IMR-90 (cell line): Measurements from ENCODE around the gene ETFRF1. TPM values are rescaled to one million over a fixed set of nuclear protein-coding genes. Genes with fewer than 3 reads are reported as not detected.
A peak's percentile ranks its signal among the peaks of the same experiment; 100 is the strongest.

ENCODE experiments used
- ATAC-seq: fragments of 200-7000 bp; cut with Tn5 transposase; 2 replicates; pipeline ENCODE4 v1.9.1; 2020; ENCODE audit warnings: low read depth, mild to moderate bottlenecking, moderate library complexity
- BruUV-seq: library from RNA; stranded (reverse); fragments of 400-500 nt; replicated peaks from 2 replicates; lab custom pipeline; 2021; lab: Mats Ljungman, UMichigan
- CTCF ChIA-PET: fragments of 300-600 bp; formaldehyde crosslinking; extraction: SDS; loops from one replicate; lab custom pipeline; 2021; ENCODE audit warnings: antibody characterized with exemption; lab: Yijun Ruan, JAX
- POLR2A ChIA-PET: fragments of 300-600 bp; sonication (Branson Sonifier 250); formaldehyde crosslinking; loops from one replicate; lab custom pipeline; 2022; ENCODE audit warnings: antibody characterized with exemption; ENCODE audit not compliant: unreplicated experiment; lab: Charles Lee
- DNase-seq: peaks from one replicate; pipeline ENCODE4 v3.0.0; 2013
- H2AFZ ChIP-seq: replicated peaks from 2 replicates; pipeline ENCODE3; 2013; ENCODE audit warnings: low read length, mild to moderate bottlenecking; ENCODE audit not compliant: poor library complexity
- H2AK5ac ChIP-seq: 2 replicates; pipeline ENCODE4 v1.6.1; 2013; ENCODE audit warnings: low read depth, low read length, inconsistent platforms
- H2AK9ac ChIP-seq: replicated peaks from 2 replicates; pipeline ENCODE3; 2013; ENCODE audit warnings: mild to moderate bottlenecking, low read depth, low read length, moderate library complexity; ENCODE audit not compliant: poor library complexity
- H2BK120ac ChIP-seq: 2 replicates; pipeline ENCODE4 v1.6.1; 2013; ENCODE audit warnings: low read depth, low read length, inconsistent platforms
- H2BK15ac ChIP-seq: 3 replicates; pipeline ENCODE4 v1.6.1; 2013; ENCODE audit warnings: low read depth, low read length, inconsistent platforms
- H2BK20ac ChIP-seq: 2 replicates; pipeline ENCODE4 v1.6.1; 2013; ENCODE audit warnings: low read depth, mild to moderate bottlenecking, inconsistent platforms, low read length, moderate library complexity
- H2BK5ac ChIP-seq: 2 replicates; pipeline ENCODE4 v1.6.1; 2013; ENCODE audit warnings: mild to moderate bottlenecking, low read depth, low read length, inconsistent platforms; ENCODE audit not compliant: poor library complexity, severe bottlenecking
- H3K14ac ChIP-seq: replicated peaks from 2 replicates; pipeline ENCODE4 v1.6.1; 2013; ENCODE audit warnings: low read depth, low read length, inconsistent platforms
- H3K18ac ChIP-seq: 2 replicates; pipeline ENCODE4 v1.6.1; 2013; ENCODE audit warnings: low read depth, low read length, control low read depth
- H3K23ac ChIP-seq: 2 replicates; pipeline ENCODE4 v1.6.1; 2013; ENCODE audit warnings: low read depth, low read length, inconsistent platforms
- H3K27ac ChIP-seq: 2 replicates; pipeline ENCODE4 v1.5.1; 2013; ENCODE audit warnings: mild to moderate bottlenecking, control low read depth, low read length; ENCODE audit not compliant: insufficient read depth
- H3K27me3 ChIP-seq: 2 replicates; pipeline ENCODE4 v1.6.1; 2013; ENCODE audit warnings: low read length; ENCODE audit not compliant: control insufficient read depth, insufficient read depth
- H3K36me3 ChIP-seq: 2 replicates; pipeline ENCODE4 v1.6.1; 2013; ENCODE audit warnings: low read length, mixed read lengths; ENCODE audit not compliant: control insufficient read depth, insufficient read depth
- H3K4ac ChIP-seq: 2 replicates; pipeline ENCODE4 v1.6.1; 2013; ENCODE audit warnings: low read depth, low read length, inconsistent platforms
- H3K4me1 ChIP-seq: 2 replicates; pipeline ENCODE4 v1.6.1; 2013; ENCODE audit warnings: low read length, mixed read lengths; ENCODE audit not compliant: control insufficient read depth, insufficient read depth
- H3K4me2 ChIP-seq: 2 replicates; pipeline ENCODE4 v1.6.1; 2013; ENCODE audit warnings: low read depth, mild to moderate bottlenecking, control low read depth, low read length, moderate library complexity
- H3K4me3 ChIP-seq: 2 replicates; pipeline ENCODE4 v1.5.1; 2013; ENCODE audit warnings: low read depth, mild to moderate bottlenecking, control low read depth, low read length, moderate library complexity; ENCODE audit not compliant: insufficient read depth
- H3K56ac ChIP-seq: 2 replicates; pipeline ENCODE4 v1.6.1; 2013; ENCODE audit warnings: low read length, inconsistent platforms; ENCODE audit not compliant: insufficient read depth; ENCODE audit errors: extremely low read depth
- H3K79me1 ChIP-seq, 2 experiments: 2 replicates each; pipeline ENCODE4 v1.6.1; 2013; ENCODE audit warnings: low read length in 2 of 2, inconsistent platforms in 1 of 2, low read depth in 1 of 2
- H3K9ac ChIP-seq: 2 replicates; pipeline ENCODE4 v1.6.1; 2013; ENCODE audit warnings: low read depth, low read length, control low read depth
- H3K9me1 ChIP-seq: 2 replicates; pipeline ENCODE4 v1.6.1; 2013; ENCODE audit warnings: low read length, inconsistent platforms; ENCODE audit not compliant: insufficient read depth
- H3K9me3 ChIP-seq: 2 replicates; pipeline ENCODE4 v1.6.1; 2013; ENCODE audit warnings: low read length; ENCODE audit not compliant: control insufficient read depth, insufficient read depth
- H4K20me1 ChIP-seq: 2 replicates; pipeline ENCODE4 v1.6.1; 2013; ENCODE audit warnings: low read length, inconsistent platforms; ENCODE audit not compliant: insufficient read depth
- H4K5ac ChIP-seq: 2 replicates; pipeline ENCODE4 v1.6.1; 2013; ENCODE audit warnings: mild to moderate bottlenecking, low read depth, low read length, control low read depth
- H4K8ac ChIP-seq, 2 experiments: 2 replicates each; pipeline ENCODE4 v1.6.1; 2013; ENCODE audit warnings: low read depth in 2 of 2, low read length in 2 of 2, control low read depth in 1 of 2, inconsistent platforms in 1 of 2
- H4K91ac ChIP-seq: 2 replicates; pipeline ENCODE4 v1.6.1; 2013; ENCODE audit warnings: low read depth, low read length, inconsistent platforms; ENCODE audit not compliant: insufficient read depth
- CEBPB ChIP-seq: IDR thresholded peaks from 2 replicates; pipeline ENCODE4 v1.6.1; 2012; ENCODE audit warnings: low read depth, low read length, improper control_type of control experiment
- CHD1 ChIP-seq: IDR thresholded peaks from 2 replicates; pipeline ENCODE4 v1.6.1; 2012; ENCODE audit warnings: low read depth, low read length, improper control_type of control experiment
- FOS ChIP-seq: fragments of 150-350 bp; IDR thresholded peaks from 2 replicates; pipeline ENCODE4 v1.6.1; 2016; ENCODE audit warnings: low read depth, low read length
- MAFK ChIP-seq: IDR thresholded peaks from 2 replicates; pipeline ENCODE4 v1.6.1; 2012; ENCODE audit warnings: low read depth, low read length, improper control_type of control experiment
- MAZ ChIP-seq: IDR thresholded peaks from 2 replicates; pipeline ENCODE4 v1.6.1; 2012; ENCODE audit warnings: low read depth, mild to moderate bottlenecking, low read length, improper control_type of control experiment, moderate library complexity, borderline replicate concordance
- NFE2L2 ChIP-seq: fragments of 150-350 bp; IDR thresholded peaks from 2 replicates; pipeline ENCODE4 v1.6.1; 2016; ENCODE audit warnings: low read depth, mild to moderate bottlenecking, low read length
- POLR2A ChIP-seq: IDR thresholded peaks from 2 replicates; pipeline ENCODE4 v1.6.1; 2012; ENCODE audit warnings: mild to moderate bottlenecking, low read depth, low read length
- RCOR1 ChIP-seq: IDR thresholded peaks from 2 replicates; pipeline ENCODE4 v1.6.1; 2012; ENCODE audit warnings: mild to moderate bottlenecking, low read length, improper control_type of control experiment; ENCODE audit not compliant: insufficient replicate concordance
- SMC3 ChIP-seq: fragments of 150-350 bp; IDR thresholded peaks from 2 replicates; pipeline ENCODE4 v1.6.1; 2016; ENCODE audit warnings: low read depth, mild to moderate bottlenecking, antibody characterized with exemption, low read length, moderate library complexity
- dilution Hi-C: fragments of 300-500 bp; cut with HindIII; formaldehyde crosslinking; loops from one replicate; pipeline ENCODE4 v1.14.3; 2018; ENCODE audit warnings: low sequenced_read_pairs; ENCODE audit not compliant: unreplicated experiment
- in situ Hi-C: fragments of 300-500 bp; cut with MboI; formaldehyde crosslinking; loops from 3 replicates; pipeline ENCODE4 v1.14.3; 2019; ENCODE audit warnings: low sequenced_read_pairs, inconsistent platforms, mixed read lengths
- intact Hi-C: fragments of 100-400 bp; cut with micrococcal nuclease; formaldehyde crosslinking; loops from 2 replicates; pipeline ENCODE4 v1.10.0; 2022
- polyA plus RNA-seq, 3 experiments: library from polyadenylated mRNA; depleted of rRNA; stranded (reverse); fragments of >200 nt; gene quantifications; 2 replicates each; pipeline ENCODE4 v1.2.3, GENCODE V29; 2012; ENCODE audit warnings: low replicate concordance in 1 of 3
- total RNA-seq: library from RNA; depleted of rRNA; stranded (reverse); fragments of >200 nt; gene quantifications from 2 replicates; pipeline ENCODE4 v1.2.3, GENCODE V29; 2012

Gene ETFRF1
- total and polyA plus RNA-seq, 2 of the 4 experiments (the other 2 are of a cell fraction), result 8.6 to 14.4 TPM

DNA sequence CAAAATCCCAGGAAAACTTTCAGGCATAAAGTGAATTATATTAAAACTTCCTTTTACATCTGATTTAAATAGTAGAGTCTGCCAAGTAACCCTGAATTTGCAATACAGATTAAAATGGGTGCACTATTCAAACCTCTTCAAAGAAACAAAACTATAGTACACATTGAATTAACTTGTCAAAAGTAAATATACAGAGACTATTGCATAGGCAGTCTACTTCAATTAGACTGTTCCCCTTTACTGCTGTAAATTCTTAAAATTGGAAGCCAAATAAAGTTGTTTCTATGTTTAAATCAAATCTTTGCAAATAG is 48.6 kb downstream of the ETFRF1 start:
- Histone ChIP-seq H3K4me2 (no peak overlapping the region), H3K79me1 (peaks cover 6 to 60% of the 10 kb centered on the region in 2 experiments; a peak in 3 of 4 replicates), H2AK9ac (no peak overlapping the region), H3K14ac (no peak overlapping the region), H3K9ac (no peak overlapping the region), H3K56ac (no peak overlapping the region), H2BK120ac (no peak overlapping the region), H3K27ac (no peak overlapping the region), H4K91ac (no peak overlapping the region), H2AK5ac (no peak overlapping the region), H3K4me3 (no peak overlapping the region), H2BK15ac (no peak overlapping the region), H3K27me3 (no peaks in the 10 kb centered on the region), H2BK5ac (peak overlapping the region; percentile 47), H4K20me1 (peaks cover 15% of the 10 kb centered on the region; the same call in 1 of the 2 replicates), H3K9me3 (no peaks in the 10 kb centered on the region), H3K4ac (no peak overlapping the region), H3K9me1 (0 out of 2 replicates have a peak, but pooled peaks cover 2% of the 10 kb centered on the region), H4K8ac (no peak overlapping the region), H2AFZ (no peak overlapping the region), H3K4me1 (peaks cover 6% of the 10 kb centered on the region), H3K36me3 (peaks cover 3% of the 10 kb centered on the region), H3K18ac (no peak overlapping the region), H2BK20ac (no peak overlapping the region), H3K23ac (no peak overlapping the region), H4K5ac (no peak overlapping the region)
- BruUV-seq, result no TSS peak
- ChIA-PET POLR2A (no interaction called here), CTCF (no interaction called here)
- in situ Hi-C loops (loop anchor here (25.0 kb wide), 1 partner anchor 794 kb away; no protein-coding TSS in a partner anchor), intact Hi-C loops (loop anchor here (10.0 kb wide), 2 partner anchors 311 to 781 kb away; partner anchors contain the start of gene LMNTD1), dilution Hi-C loops (no loop called here)
- ATAC-seq (no peak), DNase-seq (no peak)
- no peak for TF ChIP-seq NFE2L2
- no peak for TF ChIP-seq POLR2A
- no peak for TF ChIP-seq CEBPB
- TF ChIP-seq MAFK, result no peak
- TF ChIP-seq SMC3, result no peak
- no peak for TF ChIP-seq MAZ
- TF ChIP-seq CHD1, result no peak
- no peak for TF ChIP-seq FOS
- TF ChIP-seq RCOR1, result no peak
